GM23338 (cell line): ENCODE results near the gene ADAMTS14. TPM values are rescaled to one million over a fixed set of nuclear protein-coding genes. Genes with fewer than 3 reads are reported as not detected.

Experiments
- ATAC-seq: fragments of 200-7000 bp; cut with Tn5 transposase; 3 replicates; pipeline ENCODE4 v1.9.1; 2020
- DNase-seq: peaks from one replicate; pipeline ENCODE4 v3.0.0-alpha.2; 2015; ENCODE audit warnings: low spot score
- H2AFZ ChIP-seq: fragments of 200-600 bp; sonication (generic); 2 replicates; pipeline ENCODE4 v1.8.0; 2016; ENCODE audit warnings: antibody characterized with exemption, mild to moderate bottlenecking, moderate library complexity
- H3F3A ChIP-seq: fragments of 200-600 bp; sonication (generic); replicated peaks from 2 replicates; pipeline ENCODE4 v1.8.0; 2017; ENCODE audit warnings: antibody characterized with exemption, mixed run types, low read depth
- H3K27ac ChIP-seq: fragments of 200-600 bp; sonication (generic); 2 replicates; pipeline ENCODE4 v1.6.1; 2016; ENCODE audit warnings: low read depth
- H3K27me3 ChIP-seq: fragments of 200-600 bp; sonication (generic); 2 replicates; pipeline ENCODE4 v1.8.0; 2016; ENCODE audit warnings: mild to moderate bottlenecking, mixed run types, moderate library complexity; ENCODE audit not compliant: insufficient read depth
- H3K36me3 ChIP-seq: fragments of 200-600 bp; sonication (generic); 2 replicates; pipeline ENCODE4 v1.8.0; 2016; ENCODE audit warnings: mild to moderate bottlenecking; ENCODE audit not compliant: insufficient read depth
- H3K4me1 ChIP-seq: fragments of 200-600 bp; sonication (generic); 2 replicates; pipeline ENCODE4 v1.8.0; 2016; ENCODE audit warnings: mild to moderate bottlenecking, moderate library complexity; ENCODE audit not compliant: insufficient read depth
- H3K4me2 ChIP-seq: fragments of 200-600 bp; sonication (generic); 2 replicates; pipeline ENCODE4 v1.7.1; 2017; ENCODE audit warnings: mixed run types
- H3K4me3 ChIP-seq: fragments of 200-600 bp; sonication (generic); 2 replicates; pipeline ENCODE4 v1.6.1; 2016; ENCODE audit warnings: mixed run types
- H3K79me2 ChIP-seq: fragments of 200-600 bp; sonication (generic); replicated peaks from 2 replicates; pipeline ENCODE4 v1.8.0; 2017; ENCODE audit warnings: mild to moderate bottlenecking; ENCODE audit not compliant: insufficient read depth
- H3K9me2 ChIP-seq: fragments of 200-600 bp; sonication (generic); 2 replicates; pipeline ENCODE4 v1.8.0; 2017; ENCODE audit not compliant: insufficient read depth
- H4K20me1 ChIP-seq: fragments of 200-600 bp; sonication (generic); replicated peaks from 2 replicates; pipeline ENCODE4 v1.8.0; 2017; ENCODE audit warnings: mild to moderate bottlenecking; ENCODE audit not compliant: insufficient read depth
- H3K27ac Mint-ChIP-seq: 2 replicates; pipeline ENCODE4 v1.8.0; 2020; ENCODE audit warnings: inconsistent platforms, mild to moderate bottlenecking, moderate library complexity, mixed read lengths
- H3K27me3 Mint-ChIP-seq: 3 replicates; pipeline ENCODE4 v1.8.0; 2022; ENCODE audit warnings: low read depth, mild to moderate bottlenecking, moderate library complexity, mixed read lengths, inconsistent platforms; ENCODE audit not compliant: insufficient read depth, poor library complexity
- H3K36me3 Mint-ChIP-seq: 3 replicates; pipeline ENCODE4 v1.8.0; 2021; ENCODE audit warnings: low read depth, mild to moderate bottlenecking, inconsistent platforms, moderate library complexity, mixed read lengths
- H3K4me1 Mint-ChIP-seq: 3 replicates; pipeline ENCODE4 v1.8.0; 2020; ENCODE audit warnings: mild to moderate bottlenecking, inconsistent platforms, mixed read lengths
- H3K4me3 Mint-ChIP-seq: 3 replicates; pipeline ENCODE4 v1.8.0; 2021; ENCODE audit warnings: moderate library complexity, mild to moderate bottlenecking, inconsistent platforms, mixed read lengths
- H3K9me3 Mint-ChIP-seq: 3 replicates; pipeline ENCODE4 v1.8.0; 2020; ENCODE audit warnings: moderate library complexity, mild to moderate bottlenecking, inconsistent platforms, mixed read lengths
- CREB1 ChIP-seq: fragments of 250-450 bp; sonication (Bioruptor Pico); IDR thresholded peaks from 2 replicates; pipeline ENCODE4 v1.5.0; 2020; ENCODE audit warnings: low read depth, mild to moderate bottlenecking, moderate library complexity
- EZH2 ChIP-seq: fragments of 200-600 bp; sonication (generic); IDR thresholded peaks from one replicate; pipeline ENCODE4 v1.8.0; 2017; ENCODE audit warnings: antibody characterized with exemption, mild to moderate bottlenecking, low read depth; ENCODE audit not compliant: unreplicated experiment
- EZH2phosphoT487 ChIP-seq: fragments of 200-600 bp; sonication (generic); IDR thresholded peaks from one replicate; pipeline ENCODE4 v1.8.1; 2018; ENCODE audit warnings: antibody characterized with exemption; ENCODE audit not compliant: unreplicated experiment
- JUNB ChIP-seq: IDR thresholded peaks from one replicate; pipeline ENCODE4 v1.6.1; 2016; ENCODE audit warnings: antibody characterized with exemption; ENCODE audit not compliant: unreplicated experiment
- NANOG ChIP-seq: IDR thresholded peaks from 2 replicates; pipeline ENCODE4 v1.6.1; 2016; ENCODE audit warnings: antibody characterized with exemption, borderline replicate concordance
- POLR2AphosphoS5 ChIP-seq: IDR thresholded peaks from 2 replicates; pipeline ENCODE4 v1.6.1; 2016; ENCODE audit warnings: antibody characterized with exemption, low read depth
- STAT1 ChIP-seq: IDR thresholded peaks from one replicate; pipeline ENCODE4 v1.6.1; 2016; ENCODE audit warnings: antibody characterized with exemption; ENCODE audit not compliant: unreplicated experiment
- ZNF114 ChIP-seq: fragments of 250-450 bp; sonication (Bioruptor Pico); IDR thresholded peaks from 2 replicates; pipeline ENCODE4 v1.5.0; 2020; ENCODE audit warnings: mild to moderate bottlenecking, moderate library complexity
- ZNF331 ChIP-seq: fragments of 250-450 bp; sonication (Bioruptor Pico); IDR thresholded peaks from 2 replicates; pipeline ENCODE4 v1.5.0; 2020; ENCODE audit warnings: low read depth, mild to moderate bottlenecking, moderate library complexity
- polyA plus RNA-seq: library from polyadenylated mRNA; unstranded; fragments of >200 nt; fragmentation: Nextera tagmentation; extraction: Ambion mirVana; gene quantifications from 2 replicates; pipeline ENCODE4 v1.2.1, GENCODE V29; 2016
- total RNA-seq: library from RNA; depleted of rRNA; stranded (reverse); fragments of >200 nt; shearing (Covaris generic); gene quantifications from 2 replicates; pipeline ENCODE4 v1.2.3, GENCODE V29; 2014
- TF ChIP-seq, protein P1 (sequence below): IDR thresholded peaks from 2 replicates; pipeline ENCODE4 v1.6.1; 2016; ENCODE audit warnings: antibody characterized with exemption
- TF ChIP-seq, protein P2 (sequence below), 2 experiments: fragments of 200-600 bp in 1 of 2; sonication (generic) in 1 of 2; conservative IDR thresholded peaks; 2 replicates each; pipeline versions ENCODE4 v1.5.1 to v1.6.1; 2016 to 2017; ENCODE audit warnings: antibody characterized with exemption in 2 of 2, low read depth in 2 of 2, mild to moderate bottlenecking in 2 of 2, moderate library complexity in 1 of 2
- TF ChIP-seq, protein P3 (sequence below): IDR thresholded peaks from one replicate; pipeline ENCODE4 v1.6.1; 2018; ENCODE audit warnings: antibody characterized with exemption; ENCODE audit not compliant: unreplicated experiment
- TF ChIP-seq, protein P4 (sequence below): fragments of 250-450 bp; sonication (Bioruptor Pico); IDR thresholded peaks from 2 replicates; pipeline ENCODE4 v1.5.0; 2020; ENCODE audit warnings: mild to moderate bottlenecking, moderate library complexity

ADAMTS14 gene
- total and polyA plus RNA-seq, 2 experiments from 2014 or later: 1.9 to 2.1 TPM

DNA sequence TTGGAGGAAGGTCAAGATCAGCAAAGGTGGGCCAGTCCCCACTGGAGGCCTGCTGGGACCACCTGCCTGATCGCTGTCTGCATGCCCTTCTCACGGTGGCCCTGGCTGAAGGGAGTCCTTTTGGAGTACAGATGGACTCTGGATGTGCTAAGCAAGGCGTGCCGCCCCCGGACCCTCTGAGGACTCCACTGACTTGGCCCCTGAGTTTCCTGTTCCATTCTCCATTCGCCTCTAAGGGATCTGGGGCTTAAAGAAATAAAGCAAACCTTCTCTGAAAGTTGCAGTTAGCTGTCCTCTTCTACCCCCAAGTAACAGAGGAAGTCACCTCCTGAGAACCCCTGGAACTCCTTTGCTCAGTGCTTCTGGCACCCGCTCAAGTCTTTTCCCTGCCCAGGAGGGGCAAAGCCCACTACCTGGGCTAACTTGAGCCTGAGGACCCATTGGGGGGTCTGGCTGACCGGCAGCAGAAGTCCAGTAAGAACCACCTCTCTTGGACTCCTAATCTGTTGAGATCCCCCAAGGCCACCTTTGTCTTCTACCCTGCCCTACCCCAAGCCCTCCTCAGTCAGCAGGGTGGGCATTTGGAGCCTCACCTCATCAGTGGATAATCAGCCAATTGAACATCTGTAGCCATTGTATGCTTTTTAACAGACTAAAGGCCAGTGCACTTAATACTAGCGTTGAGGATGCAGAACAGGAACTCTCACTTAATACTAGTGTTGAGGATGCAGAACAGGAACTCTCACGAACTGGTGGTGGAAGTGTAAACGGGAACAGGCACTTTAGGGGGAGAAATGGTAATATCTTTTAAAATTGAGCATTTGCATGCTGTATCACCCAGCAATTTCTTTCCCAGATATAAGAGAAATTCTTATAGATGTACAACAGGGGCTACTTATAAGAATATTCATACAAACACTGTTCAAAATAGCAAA, 110.7 kb downstream of the ADAMTS14 start:
- no peak overlapping the region for H3K4me3 ChIP-seq
- H4K20me1 ChIP-seq: no peaks in the 10 kb centered on the region; the same call in 1 of the 2 replicates
- no peak for TF ChIP-seq ZNF331 (CRISPR knock-in tag)
- no peak for TF ChIP-seq EZH2phosphoT487
- no peak for TF ChIP-seq CREB1 (CRISPR knock-in tag)
- no peak for TF ChIP-seq EZH2
- no peak for TF ChIP-seq NANOG
- no peak for TF ChIP-seq STAT1
- TF ChIP-seq JUNB: no peak
- TF ChIP-seq, protein P1, sequence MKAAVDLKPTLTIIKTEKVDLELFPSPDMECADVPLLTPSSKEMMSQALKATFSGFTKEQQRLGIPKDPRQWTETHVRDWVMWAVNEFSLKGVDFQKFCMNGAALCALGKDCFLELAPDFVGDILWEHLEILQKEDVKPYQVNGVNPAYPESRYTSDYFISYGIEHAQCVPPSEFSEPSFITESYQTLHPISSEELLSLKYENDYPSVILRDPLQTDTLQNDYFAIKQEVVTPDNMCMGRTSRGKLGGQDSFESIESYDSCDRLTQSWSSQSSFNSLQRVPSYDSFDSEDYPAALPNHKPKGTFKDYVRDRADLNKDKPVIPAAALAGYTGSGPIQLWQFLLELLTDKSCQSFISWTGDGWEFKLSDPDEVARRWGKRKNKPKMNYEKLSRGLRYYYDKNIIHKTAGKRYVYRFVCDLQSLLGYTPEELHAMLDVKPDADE: no peak
- TF ChIP-seq ZNF114 (CRISPR knock-in tag): no peak
- TF ChIP-seq, protein P2, sequence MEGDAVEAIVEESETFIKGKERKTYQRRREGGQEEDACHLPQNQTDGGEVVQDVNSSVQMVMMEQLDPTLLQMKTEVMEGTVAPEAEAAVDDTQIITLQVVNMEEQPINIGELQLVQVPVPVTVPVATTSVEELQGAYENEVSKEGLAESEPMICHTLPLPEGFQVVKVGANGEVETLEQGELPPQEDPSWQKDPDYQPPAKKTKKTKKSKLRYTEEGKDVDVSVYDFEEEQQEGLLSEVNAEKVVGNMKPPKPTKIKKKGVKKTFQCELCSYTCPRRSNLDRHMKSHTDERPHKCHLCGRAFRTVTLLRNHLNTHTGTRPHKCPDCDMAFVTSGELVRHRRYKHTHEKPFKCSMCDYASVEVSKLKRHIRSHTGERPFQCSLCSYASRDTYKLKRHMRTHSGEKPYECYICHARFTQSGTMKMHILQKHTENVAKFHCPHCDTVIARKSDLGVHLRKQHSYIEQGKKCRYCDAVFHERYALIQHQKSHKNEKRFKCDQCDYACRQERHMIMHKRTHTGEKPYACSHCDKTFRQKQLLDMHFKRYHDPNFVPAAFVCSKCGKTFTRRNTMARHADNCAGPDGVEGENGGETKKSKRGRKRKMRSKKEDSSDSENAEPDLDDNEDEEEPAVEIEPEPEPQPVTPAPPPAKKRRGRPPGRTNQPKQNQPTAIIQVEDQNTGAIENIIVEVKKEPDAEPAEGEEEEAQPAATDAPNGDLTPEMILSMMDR (conservative IDR thresholded peaks at IDR 0.05; ENCODE audit: low read depth in 2 of 2): no peak
- TF ChIP-seq, protein P3, sequence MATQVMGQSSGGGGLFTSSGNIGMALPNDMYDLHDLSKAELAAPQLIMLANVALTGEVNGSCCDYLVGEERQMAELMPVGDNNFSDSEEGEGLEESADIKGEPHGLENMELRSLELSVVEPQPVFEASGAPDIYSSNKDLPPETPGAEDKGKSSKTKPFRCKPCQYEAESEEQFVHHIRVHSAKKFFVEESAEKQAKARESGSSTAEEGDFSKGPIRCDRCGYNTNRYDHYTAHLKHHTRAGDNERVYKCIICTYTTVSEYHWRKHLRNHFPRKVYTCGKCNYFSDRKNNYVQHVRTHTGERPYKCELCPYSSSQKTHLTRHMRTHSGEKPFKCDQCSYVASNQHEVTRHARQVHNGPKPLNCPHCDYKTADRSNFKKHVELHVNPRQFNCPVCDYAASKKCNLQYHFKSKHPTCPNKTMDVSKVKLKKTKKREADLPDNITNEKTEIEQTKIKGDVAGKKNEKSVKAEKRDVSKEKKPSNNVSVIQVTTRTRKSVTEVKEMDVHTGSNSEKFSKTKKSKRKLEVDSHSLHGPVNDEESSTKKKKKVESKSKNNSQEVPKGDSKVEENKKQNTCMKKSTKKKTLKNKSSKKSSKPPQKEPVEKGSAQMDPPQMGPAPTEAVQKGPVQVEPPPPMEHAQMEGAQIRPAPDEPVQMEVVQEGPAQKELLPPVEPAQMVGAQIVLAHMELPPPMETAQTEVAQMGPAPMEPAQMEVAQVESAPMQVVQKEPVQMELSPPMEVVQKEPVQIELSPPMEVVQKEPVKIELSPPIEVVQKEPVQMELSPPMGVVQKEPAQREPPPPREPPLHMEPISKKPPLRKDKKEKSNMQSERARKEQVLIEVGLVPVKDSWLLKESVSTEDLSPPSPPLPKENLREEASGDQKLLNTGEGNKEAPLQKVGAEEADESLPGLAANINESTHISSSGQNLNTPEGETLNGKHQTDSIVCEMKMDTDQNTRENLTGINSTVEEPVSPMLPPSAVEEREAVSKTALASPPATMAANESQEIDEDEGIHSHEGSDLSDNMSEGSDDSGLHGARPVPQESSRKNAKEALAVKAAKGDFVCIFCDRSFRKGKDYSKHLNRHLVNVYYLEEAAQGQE: no peak
- TF ChIP-seq, protein P4, sequence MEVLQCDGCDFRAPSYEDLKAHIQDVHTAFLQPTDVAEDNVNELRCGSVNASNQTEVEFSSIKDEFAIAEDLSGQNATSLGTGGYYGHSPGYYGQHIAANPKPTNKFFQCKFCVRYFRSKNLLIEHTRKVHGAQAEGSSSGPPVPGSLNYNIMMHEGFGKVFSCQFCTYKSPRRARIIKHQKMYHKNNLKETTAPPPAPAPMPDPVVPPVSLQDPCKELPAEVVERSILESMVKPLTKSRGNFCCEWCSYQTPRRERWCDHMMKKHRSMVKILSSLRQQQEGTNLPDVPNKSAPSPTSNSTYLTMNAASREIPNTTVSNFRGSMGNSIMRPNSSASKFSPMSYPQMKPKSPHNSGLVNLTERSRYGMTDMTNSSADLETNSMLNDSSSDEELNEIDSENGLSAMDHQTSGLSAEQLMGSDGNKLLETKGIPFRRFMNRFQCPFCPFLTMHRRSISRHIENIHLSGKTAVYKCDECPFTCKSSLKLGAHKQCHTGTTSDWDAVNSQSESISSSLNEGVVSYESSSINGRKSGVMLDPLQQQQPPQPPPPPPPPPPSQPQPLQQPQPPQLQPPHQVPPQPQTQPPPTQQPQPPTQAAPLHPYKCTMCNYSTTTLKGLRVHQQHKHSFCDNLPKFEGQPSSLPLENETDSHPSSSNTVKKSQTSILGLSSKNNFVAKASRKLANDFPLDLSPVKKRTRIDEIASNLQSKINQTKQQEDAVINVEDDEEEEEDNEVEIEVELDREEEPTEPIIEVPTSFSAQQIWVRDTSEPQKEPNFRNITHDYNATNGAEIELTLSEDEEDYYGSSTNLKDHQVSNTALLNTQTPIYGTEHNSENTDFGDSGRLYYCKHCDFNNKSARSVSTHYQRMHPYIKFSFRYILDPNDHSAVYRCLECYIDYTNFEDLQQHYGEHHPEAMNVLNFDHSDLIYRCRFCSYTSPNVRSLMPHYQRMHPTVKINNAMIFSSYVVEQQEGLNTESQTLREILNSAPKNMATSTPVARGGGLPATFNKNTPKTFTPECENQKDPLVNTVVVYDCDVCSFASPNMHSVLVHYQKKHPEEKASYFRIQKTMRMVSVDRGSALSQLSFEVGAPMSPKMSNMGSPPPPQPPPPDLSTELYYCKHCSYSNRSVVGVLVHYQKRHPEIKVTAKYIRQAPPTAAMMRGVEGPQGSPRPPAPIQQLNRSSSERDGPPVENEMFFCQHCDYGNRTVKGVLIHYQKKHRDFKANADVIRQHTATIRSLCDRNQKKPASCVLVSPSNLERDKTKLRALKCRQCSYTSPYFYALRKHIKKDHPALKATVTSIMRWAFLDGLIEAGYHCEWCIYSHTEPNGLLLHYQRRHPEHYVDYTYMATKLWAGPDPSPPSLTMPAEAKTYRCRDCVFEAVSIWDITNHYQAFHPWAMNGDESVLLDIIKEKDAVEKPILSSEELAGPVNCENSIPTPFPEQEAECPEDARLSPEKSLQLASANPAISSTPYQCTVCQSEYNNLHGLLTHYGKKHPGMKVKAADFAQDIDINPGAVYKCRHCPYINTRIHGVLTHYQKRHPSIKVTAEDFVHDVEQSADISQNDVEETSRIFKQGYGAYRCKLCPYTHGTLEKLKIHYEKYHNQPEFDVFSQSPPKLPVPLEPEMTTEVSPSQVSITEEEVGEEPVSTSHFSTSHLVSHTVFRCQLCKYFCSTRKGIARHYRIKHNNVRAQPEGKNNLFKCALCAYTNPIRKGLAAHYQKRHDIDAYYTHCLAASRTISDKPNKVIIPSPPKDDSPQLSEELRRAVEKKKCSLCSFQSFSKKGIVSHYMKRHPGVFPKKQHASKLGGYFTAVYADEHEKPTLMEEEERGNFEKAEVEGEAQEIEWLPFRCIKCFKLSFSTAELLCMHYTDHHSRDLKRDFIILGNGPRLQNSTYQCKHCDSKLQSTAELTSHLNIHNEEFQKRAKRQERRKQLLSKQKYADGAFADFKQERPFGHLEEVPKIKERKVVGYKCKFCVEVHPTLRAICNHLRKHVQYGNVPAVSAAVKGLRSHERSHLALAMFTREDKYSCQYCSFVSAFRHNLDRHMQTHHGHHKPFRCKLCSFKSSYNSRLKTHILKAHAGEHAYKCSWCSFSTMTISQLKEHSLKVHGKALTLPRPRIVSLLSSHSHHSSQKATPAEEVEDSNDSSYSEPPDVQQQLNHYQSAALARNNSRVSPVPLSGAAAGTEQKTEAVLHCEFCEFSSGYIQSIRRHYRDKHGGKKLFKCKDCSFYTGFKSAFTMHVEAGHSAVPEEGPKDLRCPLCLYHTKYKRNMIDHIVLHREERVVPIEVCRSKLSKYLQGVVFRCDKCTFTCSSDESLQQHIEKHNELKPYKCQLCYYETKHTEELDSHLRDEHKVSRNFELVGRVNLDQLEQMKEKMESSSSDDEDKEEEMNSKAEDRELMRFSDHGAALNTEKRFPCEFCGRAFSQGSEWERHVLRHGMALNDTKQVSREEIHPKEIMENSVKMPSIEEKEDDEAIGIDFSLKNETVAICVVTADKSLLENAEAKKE (CRISPR knock-in tag): no peak
- no peak for TF ChIP-seq POLR2AphosphoS5
- H3K79me2 ChIP-seq: no peaks in the 10 kb centered on the region
- no peaks in the 10 kb centered on the region for H3K36me3 ChIP-seq
- H3K27me3 ChIP-seq: no peaks in the 10 kb centered on the region
- no peaks in the 10 kb centered on the region for H3K27me3 Mint-ChIP-seq
- no peaks in the 10 kb centered on the region for H3F3A ChIP-seq
- peaks cover 4% of the 10 kb centered on the region; the same call in 1 of the 2 replicates for H3K9me2 ChIP-seq
- no peak overlapping the region for H3K4me2 ChIP-seq
- H3K27ac Mint-ChIP-seq: no peak overlapping the region
- no peaks in the 10 kb centered on the region for H3K4me1 ChIP-seq
- H3K36me3 Mint-ChIP-seq: no peaks in the 10 kb centered on the region
- H3K27ac ChIP-seq: no peak overlapping the region
- DNase-seq: no peak
- no peak for ATAC-seq
- no peak overlapping the region for H3K4me3 Mint-ChIP-seq
- peaks cover 5% of the 10 kb centered on the region; the same call in 2 of the 3 replicates for H3K4me1 Mint-ChIP-seq
- H2AFZ ChIP-seq: no peak overlapping the region
- no peaks in the 10 kb centered on the region for H3K9me3 Mint-ChIP-seq
